GM12878 (cell line): Measurements from ENCODE around the gene CNOT8. TPM values are rescaled to one million over a fixed set of nuclear protein-coding genes. Genes with fewer than 3 reads are reported as not detected.

ENCODE experiments used
- ATAC-seq: fragments of 200-7000 bp; cut with Tn5 transposase; 3 replicates; pipeline ENCODE4 v1.9.1; 2020; ENCODE audit warnings: mild to moderate bottlenecking, moderate library complexity
- BruUV-seq: library from RNA; stranded (reverse); fragments of 400-500 nt; replicated peaks from 2 replicates; lab custom pipeline; 2021; lab: Mats Ljungman, UMichigan
- CTCF ChIA-PET: fragments of 300-600 bp; sonication (Branson Sonifier 250); formaldehyde crosslinking; extraction: SDS; loops from one replicate; lab custom pipeline; 2021; ENCODE audit warnings: inconsistent platforms; lab: Yijun Ruan, JAX
- POLR2A ChIA-PET: fragments of 350-600 bp; formaldehyde crosslinking; extraction: SDS; loops from one replicate; lab custom pipeline; 2021; ENCODE audit warnings: inconsistent platforms; lab: Charles Lee
- RAD21 ChIA-PET: fragments of 300-600 bp; sonication (Branson Sonifier 250); formaldehyde crosslinking; loops from one replicate; lab custom pipeline; 2023; ENCODE audit warnings: antibody characterized with exemption; ENCODE audit not compliant: unreplicated experiment; lab: Charles Lee
- SMC1A ChIA-PET: fragments of 300-600 bp; sonication (Branson Sonifier 250); formaldehyde crosslinking; loops from one replicate; lab custom pipeline; 2023; ENCODE audit not compliant: unreplicated experiment, uncharacterized antibody; lab: Charles Lee
- DNase-seq: peaks from one replicate; pipeline ENCODE4 v3.0.0-alpha.2; 2011; ENCODE audit warnings: low read depth, low spot score
- FAIRE-seq: peaks from 3 replicates; lab custom pipeline; 2011; peaks lifted over from hg19 to GRCh38; lab: Jason Lieb, UNC
- H2AFZ ChIP-seq: 2 replicates; pipeline ENCODE4 v1.6.0; 2011; ENCODE audit warnings: low read depth, low read length, control low read depth; ENCODE audit not compliant: control insufficient read depth
- H3K27ac ChIP-seq: 2 replicates; pipeline ENCODE4 v1.5.1; 2011; ENCODE audit warnings: control low read depth; ENCODE audit not compliant: control insufficient read depth, insufficient read depth
- H3K27me3 ChIP-seq, 2 experiments: replicated peaks in 1 of 2; 2 replicates each; pipeline versions ENCODE4 v1.6.0 to v1.6.1; 2011; ENCODE audit warnings: low read length in 1 of 2; ENCODE audit not compliant: control insufficient read depth in 2 of 2, insufficient read depth in 2 of 2
- H3K36me3 ChIP-seq, 2 experiments: 2 replicates each; pipeline ENCODE4 v1.5.1; 2011; ENCODE audit warnings: low read length in 1 of 2; ENCODE audit not compliant: control insufficient read depth in 2 of 2, insufficient read depth in 2 of 2
- H3K4me1 ChIP-seq: 2 replicates; pipeline ENCODE4 v1.6.1; 2011; ENCODE audit warnings: mild to moderate bottlenecking, low read length, moderate library complexity, mixed read lengths; ENCODE audit not compliant: control insufficient read depth, insufficient read depth
- H3K4me2 ChIP-seq: 2 replicates; pipeline ENCODE4 v1.6.0; 2011; ENCODE audit warnings: control low read depth; ENCODE audit not compliant: control insufficient read depth, insufficient read depth
- H3K4me3 ChIP-seq: fragments of 200-600 bp; sonication (generic); 2 replicates; pipeline ENCODE4 v1.5.1; 2016
- H3K79me2 ChIP-seq: 2 replicates; pipeline ENCODE4 v1.6.0; 2011; ENCODE audit warnings: low read length; ENCODE audit not compliant: control insufficient read depth, insufficient read depth
- H3K9ac ChIP-seq: 2 replicates; pipeline ENCODE4 v1.8.0; 2011; ENCODE audit warnings: low read length, control low read depth, mixed read lengths; ENCODE audit not compliant: control insufficient read depth, insufficient read depth
- H3K9me3 ChIP-seq: replicated peaks from 3 replicates; pipeline ENCODE4 v1.5.1; 2011; ENCODE audit warnings: mild to moderate bottlenecking, low read length; ENCODE audit not compliant: control insufficient read depth, insufficient read depth
- H4K20me1 ChIP-seq: 2 replicates; pipeline ENCODE4 v1.6.0; 2011; ENCODE audit not compliant: control insufficient read depth, insufficient read depth
- CEBPZ ChIP-seq: fragments of 150-350 bp; IDR thresholded peaks from 2 replicates; pipeline ENCODE4 v1.6.1; 2016; ENCODE audit warnings: low read depth, low read length
- ETV6 ChIP-seq, 2 experiments: fragments of 450-650 bp in 1 of 2; IDR thresholded peaks in 1 of 2; conservative IDR thresholded peaks in 1 of 2; 2 replicates each; pipeline ENCODE4 v1.6.1; 2014; ENCODE audit warnings: antibody characterized with exemption in 1 of 2, borderline replicate concordance in 1 of 2, low read depth in 1 of 2, mild to moderate bottlenecking in 1 of 2, moderate library complexity in 1 of 2
- GABPA ChIP-seq: IDR thresholded peaks from 2 replicates; pipeline ENCODE4 v1.6.1; 2014; ENCODE audit warnings: antibody characterized with exemption, low read depth, mild to moderate bottlenecking, inconsistent platforms
- HDAC2 ChIP-seq: fragments of 200-600 bp; sonication (generic); IDR thresholded peaks from 2 replicates; pipeline ENCODE4 v1.6.1; 2017
- MTA2 ChIP-seq: fragments of 450-650 bp; IDR thresholded peaks from 2 replicates; pipeline ENCODE4 v1.6.1; 2016; ENCODE audit warnings: low read depth, mild to moderate bottlenecking, moderate library complexity
- SIX5 ChIP-seq: IDR thresholded peaks from 2 replicates; pipeline ENCODE4 v1.6.1; 2011; ENCODE audit warnings: mild to moderate bottlenecking, low read depth, low read length, moderate library complexity; ENCODE audit not compliant: severe bottlenecking
- SREBF1 ChIP-seq: IDR thresholded peaks from 2 replicates; pipeline ENCODE4 v1.6.1; 2012; ENCODE audit warnings: mild to moderate bottlenecking, low read length
- TCF12 ChIP-seq: IDR thresholded peaks from 2 replicates; pipeline ENCODE4 v1.6.1; 2011; ENCODE audit warnings: low read depth, mild to moderate bottlenecking, low read length
- ZNF384 ChIP-seq: IDR thresholded peaks from 2 replicates; pipeline ENCODE4 v1.6.1; 2012; ENCODE audit warnings: low read depth, mild to moderate bottlenecking, low read length, improper control_type of control experiment, borderline replicate concordance
- ZNF622 ChIP-seq: fragments of 450-650 bp; IDR thresholded peaks from 2 replicates; pipeline ENCODE4 v1.6.1; 2017; ENCODE audit warnings: mild to moderate bottlenecking, inconsistent platforms
- in situ Hi-C: fragments of 300-500 bp; cut with MboI; formaldehyde crosslinking; loops from 9 replicates; pipeline ENCODE4 v1.14.3; 2018; ENCODE audit warnings: mixed read lengths
- intact Hi-C: fragments of 100-400 bp; cut with micrococcal nuclease; formaldehyde crosslinking; loops from one replicate; pipeline ENCODE4 v1.14.2; 2022; ENCODE audit not compliant: unreplicated experiment
- polyA plus RNA-seq, 11 experiments: library from polyadenylated mRNA; depleted of rRNA in 4 of 11; unstranded in 6 of 11; stranded (reverse) in 5 of 11; fragments of >200 nt; fragmentation: Nextera tagmentation in 4 of 11; fragmentation: Illumina TruSeq in 1 of 11; extraction: Ambion mirVana in 4 of 11; extraction: Trizol in 1 of 11; gene quantifications; 1 replicate in 1 of 11; 2 replicates in 10 of 11; pipeline versions ENCODE4 v1.2.1 to v1.2.3, GENCODE V29; 2011 to 2016; ENCODE audit warnings: inconsistent platforms in 2 of 11, missing spikeins in 2 of 11, low read depth in 1 of 11
- total RNA-seq, 4 experiments: library from RNA; depleted of rRNA in 3 of 4; stranded (reverse); fragments of >200 nt in 3 of 4; fragmentation: Illumina TruSeq in 1 of 4; extraction: Trizol in 1 of 4; gene quantifications; 2 replicates each; pipeline versions ENCODE4 v1.2.1 to v1.2.3, GENCODE V29; 2013 to 2021
- TF ChIP-seq, protein P1 (sequence below): IDR thresholded peaks from 2 replicates; pipeline ENCODE4 v1.6.1; 2012; ENCODE audit warnings: low read length, inconsistent platforms
- TF ChIP-seq, protein P2 (sequence below): fragments of 450-650 bp; IDR thresholded peaks from 2 replicates; pipeline ENCODE4 v1.6.1; 2016; ENCODE audit warnings: mild to moderate bottlenecking
- TF ChIP-seq, protein P3 (sequence below): fragments of 150-350 bp; IDR thresholded peaks from 2 replicates; pipeline ENCODE4 v1.6.1; 2014; ENCODE audit warnings: mild to moderate bottlenecking, low read depth, low read length

Gene CNOT8
- total and polyA plus RNA-seq, 10 of the 15 experiments (the other 5 are each of a cell fraction or from before 2014, with no cell fraction given): 13.2 to 57.1 (median 39.0) TPM

- TF ChIP-seq, protein P1, sequence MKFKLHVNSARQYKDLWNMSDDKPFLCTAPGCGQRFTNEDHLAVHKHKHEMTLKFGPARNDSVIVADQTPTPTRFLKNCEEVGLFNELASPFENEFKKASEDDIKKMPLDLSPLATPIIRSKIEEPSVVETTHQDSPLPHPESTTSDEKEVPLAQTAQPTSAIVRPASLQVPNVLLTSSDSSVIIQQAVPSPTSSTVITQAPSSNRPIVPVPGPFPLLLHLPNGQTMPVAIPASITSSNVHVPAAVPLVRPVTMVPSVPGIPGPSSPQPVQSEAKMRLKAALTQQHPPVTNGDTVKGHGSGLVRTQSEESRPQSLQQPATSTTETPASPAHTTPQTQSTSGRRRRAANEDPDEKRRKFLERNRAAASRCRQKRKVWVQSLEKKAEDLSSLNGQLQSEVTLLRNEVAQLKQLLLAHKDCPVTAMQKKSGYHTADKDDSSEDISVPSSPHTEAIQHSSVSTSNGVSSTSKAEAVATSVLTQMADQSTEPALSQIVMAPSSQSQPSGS: no peak
- TF ChIP-seq, protein P2, sequence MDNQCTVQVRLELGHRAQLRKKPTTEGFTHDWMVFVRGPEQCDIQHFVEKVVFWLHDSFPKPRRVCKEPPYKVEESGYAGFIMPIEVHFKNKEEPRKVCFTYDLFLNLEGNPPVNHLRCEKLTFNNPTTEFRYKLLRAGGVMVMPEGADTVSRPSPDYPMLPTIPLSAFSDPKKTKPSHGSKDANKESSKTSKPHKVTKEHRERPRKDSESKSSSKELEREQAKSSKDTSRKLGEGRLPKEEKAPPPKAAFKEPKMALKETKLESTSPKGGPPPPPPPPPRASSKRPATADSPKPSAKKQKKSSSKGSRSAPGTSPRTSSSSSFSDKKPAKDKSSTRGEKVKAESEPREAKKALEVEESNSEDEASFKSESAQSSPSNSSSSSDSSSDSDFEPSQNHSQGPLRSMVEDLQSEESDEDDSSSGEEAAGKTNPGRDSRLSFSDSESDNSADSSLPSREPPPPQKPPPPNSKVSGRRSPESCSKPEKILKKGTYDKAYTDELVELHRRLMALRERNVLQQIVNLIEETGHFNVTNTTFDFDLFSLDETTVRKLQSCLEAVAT: no peak
Measured at GRCh38 chr5:154895606-154896561, 37.5 kb downstream of the CNOT8 start (continued).

DNA sequence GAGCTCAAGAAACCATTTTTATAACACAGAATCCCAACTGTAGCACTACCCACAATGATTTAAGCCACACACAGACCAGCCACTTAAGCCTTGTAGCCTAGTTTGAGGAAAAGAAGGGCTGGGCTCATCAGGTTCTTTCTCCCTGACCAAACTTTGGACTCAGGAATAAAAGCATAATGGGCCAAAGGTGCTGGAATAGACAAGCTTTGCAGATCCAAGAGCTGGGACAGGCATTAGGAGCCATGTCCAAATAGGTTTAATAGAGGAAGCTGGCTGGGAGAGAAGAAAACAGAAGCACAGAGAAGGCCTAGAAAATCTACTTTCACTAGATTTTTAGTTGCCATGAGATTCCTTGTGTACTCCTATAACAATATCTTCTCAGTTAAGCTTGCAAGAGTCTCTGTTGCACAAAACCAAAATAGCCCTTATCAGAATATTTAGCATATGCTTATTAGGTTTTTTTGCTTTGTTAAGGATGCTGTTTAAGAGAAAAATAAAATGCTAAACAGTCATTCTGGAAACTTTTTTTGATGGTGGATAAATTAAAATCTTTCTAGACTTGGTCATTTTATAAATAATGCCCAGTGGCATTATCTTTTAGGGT lies 38.2 kb downstream of the CNOT8 start:
- ChIA-PET SMC1A (interaction anchor here (0.5 to 1.2 kb wide), 2 partner anchors 11 to 162 kb away, joined by 3 to 5 read pairs; no protein-coding TSS in a partner anchor), POLR2A (no interaction called here), CTCF (interaction anchor here (0.7 to 1.0 kb wide), 3 partner anchors 15 to 249 kb away, joined by 3 to 5 read pairs (median 3); no protein-coding TSS in a partner anchor), RAD21 (no interaction called here)
- intact Hi-C loops (no loop called here), in situ Hi-C loops (no loop called here)
- Histone ChIP-seq H3K9ac (no peak overlapping the region), H3K27me3 (no peaks in the 10 kb centered on the region), H4K20me1 (no peaks in the 10 kb centered on the region), H3K27ac (no peak overlapping the region), H3K4me1 (no peaks in the 10 kb centered on the region), H3K4me2 (no peak overlapping the region), H3K9me3 (no peaks in the 10 kb centered on the region), H3K36me3 (peaks cover 10 to 20% of the 10 kb centered on the region in 2 experiments), H2AFZ (no peak overlapping the region), H3K4me3 (no peak overlapping the region), H3K79me2 (no peaks in the 10 kb centered on the region)
- no TSS peak for BruUV-seq
- FAIRE-seq (no peak), ATAC-seq (no peak), DNase-seq (no peak)
- TF ChIP-seq MTA2 (no peak), TCF12 (no peak), HDAC2 (no peak), SIX5 (no peak), GABPA (no peak), ETV6 (conservative IDR thresholded peaks at IDR 0.05 in 1 of 2, IDR thresholded peaks at IDR 0.05 in 1 of 2; ENCODE audit: borderline replicate concordance in 1 of 2, low read depth in 1 of 2) (no peak), ZNF384 (no peak), SREBF1 (no peak), CEBPZ (no peak), ZNF622 (no peak)
- TF ChIP-seq, protein P3, sequence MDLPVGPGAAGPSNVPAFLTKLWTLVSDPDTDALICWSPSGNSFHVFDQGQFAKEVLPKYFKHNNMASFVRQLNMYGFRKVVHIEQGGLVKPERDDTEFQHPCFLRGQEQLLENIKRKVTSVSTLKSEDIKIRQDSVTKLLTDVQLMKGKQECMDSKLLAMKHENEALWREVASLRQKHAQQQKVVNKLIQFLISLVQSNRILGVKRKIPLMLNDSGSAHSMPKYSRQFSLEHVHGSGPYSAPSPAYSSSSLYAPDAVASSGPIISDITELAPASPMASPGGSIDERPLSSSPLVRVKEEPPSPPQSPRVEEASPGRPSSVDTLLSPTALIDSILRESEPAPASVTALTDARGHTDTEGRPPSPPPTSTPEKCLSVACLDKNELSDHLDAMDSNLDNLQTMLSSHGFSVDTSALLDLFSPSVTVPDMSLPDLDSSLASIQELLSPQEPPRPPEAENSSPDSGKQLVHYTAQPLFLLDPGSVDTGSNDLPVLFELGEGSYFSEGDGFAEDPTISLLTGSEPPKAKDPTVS: no peak
